DMS79 treated with DMSO at 0.1 percent for 48 hours (cell line): ENCODE measurements around the gene BIN1.
"Not testable (repeated sequence)": the region's sequence is repeated elsewhere in the genome, so short reads cannot be mapped to it uniquely, and the experiment has no call there.

Experiments used
- DNase-seq: peaks from one replicate; lab custom pipeline; 2025; lab: John Stamatoyannopoulos, UW

Gene BIN1

DNA sequence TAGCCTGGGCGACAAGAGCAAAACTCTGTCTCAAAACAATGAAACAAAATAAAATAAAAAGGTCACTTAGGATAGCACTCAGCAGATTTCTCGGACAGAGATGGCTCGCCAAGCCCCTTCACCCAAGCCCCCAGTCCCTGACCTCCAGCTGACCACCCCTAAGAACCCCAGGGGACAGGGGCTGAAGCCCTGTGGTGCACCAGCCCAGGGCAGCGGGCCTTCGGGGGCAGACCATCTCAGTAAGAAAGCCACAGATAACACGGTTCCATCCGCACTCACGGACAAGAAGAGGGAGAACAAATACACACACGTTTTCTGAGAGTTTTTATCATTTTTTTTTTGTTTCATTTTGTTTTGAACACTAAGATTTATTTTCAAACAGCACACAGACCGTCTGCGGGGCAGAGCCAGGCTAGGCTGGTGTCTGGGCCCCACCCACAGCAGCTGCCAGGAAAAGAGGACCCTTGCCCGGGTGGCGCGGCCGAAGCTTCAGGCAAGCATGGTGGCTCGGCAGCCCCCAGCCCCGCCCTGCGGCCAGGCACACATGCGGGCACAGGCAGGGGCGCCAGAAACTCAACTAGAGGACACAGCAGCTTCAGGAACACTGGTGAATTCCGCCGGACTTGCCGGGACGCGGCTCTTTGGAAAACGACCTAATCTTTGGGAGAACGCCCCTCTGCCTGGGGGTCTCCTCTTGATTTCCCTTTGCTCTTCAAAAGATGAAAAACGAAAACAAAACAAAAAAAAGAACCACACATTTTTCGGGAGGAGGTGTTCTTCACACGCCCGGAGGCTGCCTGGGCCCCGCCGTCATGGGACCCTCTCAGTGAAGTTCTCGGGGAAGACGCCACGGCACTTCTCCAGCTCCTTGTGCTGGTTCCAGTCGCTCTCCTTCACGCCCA lies 59.0 kb downstream of the BIN1 start:
- DNase-seq = no peak

DNA sequence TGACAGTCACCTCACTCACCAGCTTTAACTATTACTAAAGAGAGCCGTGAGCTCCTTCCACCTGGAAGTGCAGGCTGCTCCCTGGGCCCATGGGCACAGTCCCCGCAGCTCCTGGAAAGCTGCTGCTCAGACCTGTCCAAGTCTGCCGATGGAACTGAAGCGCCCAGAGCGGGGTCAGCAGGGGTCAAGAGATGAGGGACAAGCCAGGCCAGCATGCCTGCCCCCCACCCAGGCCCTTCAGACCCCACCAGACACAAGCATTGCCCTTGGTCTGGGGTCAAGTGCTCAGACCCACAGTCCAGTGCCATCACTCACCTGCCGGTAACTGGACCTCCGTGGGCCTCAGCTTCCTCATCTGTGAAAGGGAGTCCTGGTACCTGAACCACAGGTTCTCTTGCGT lies 59.9 kb downstream of the BIN1 start:
- no peak for DNase-seq

DNA sequence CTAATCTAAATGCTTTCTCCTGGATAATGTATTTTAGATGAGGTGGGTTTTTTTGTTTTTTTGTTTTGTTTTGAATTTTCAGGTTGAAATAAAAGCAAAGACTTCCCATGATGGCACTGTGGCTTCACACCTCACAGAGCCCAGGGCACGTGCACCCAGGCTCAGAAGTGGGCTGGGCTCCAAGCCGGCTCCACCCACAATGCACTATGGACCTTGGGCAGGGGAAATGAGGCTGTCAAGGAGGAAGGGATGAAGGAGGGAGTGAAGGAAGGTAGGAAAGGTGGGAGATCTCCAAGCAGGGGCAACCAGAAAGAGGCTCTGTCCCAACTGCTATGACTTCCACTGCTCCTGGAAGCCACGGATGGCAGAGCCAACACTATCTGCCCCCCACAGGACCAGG lies 60.4 kb downstream of the BIN1 start:
- no peak for DNase-seq

DNA sequence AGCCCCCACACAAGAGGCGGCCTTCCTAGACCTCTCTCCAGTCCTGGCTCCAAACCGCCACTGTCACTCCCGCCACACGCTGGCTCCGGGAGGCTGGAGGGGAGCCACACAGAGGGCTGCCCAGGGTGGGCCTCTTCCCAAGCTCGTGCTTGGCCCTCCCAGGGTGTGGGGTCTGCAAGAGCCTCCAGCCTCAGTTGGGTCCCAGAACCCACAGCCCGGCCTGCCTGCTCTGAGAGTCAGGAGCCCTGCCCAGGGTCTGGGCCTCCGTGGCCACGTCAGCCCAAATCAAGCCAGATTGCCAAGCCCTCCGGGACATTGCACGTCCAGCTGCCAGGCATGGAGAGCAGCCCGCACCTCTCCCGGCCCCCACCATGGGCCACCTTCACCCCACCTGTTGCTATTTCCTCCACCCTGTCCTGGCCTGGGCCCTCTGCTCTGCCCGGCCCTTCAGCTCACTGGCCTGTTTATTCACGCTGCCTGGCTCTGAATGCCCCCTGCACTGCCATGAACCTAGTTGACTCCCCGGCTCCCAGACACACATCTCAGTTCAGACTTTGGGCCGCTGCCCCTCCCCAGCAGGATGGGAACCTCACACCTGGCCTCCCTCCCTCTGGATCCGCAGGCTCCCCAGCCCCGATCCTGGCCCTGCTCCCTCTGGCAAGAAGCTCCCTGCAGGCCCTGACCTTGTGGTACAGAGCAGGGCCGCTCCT lies 61.0 kb downstream of the BIN1 start:
- DNase-seq = no peak

DNA sequence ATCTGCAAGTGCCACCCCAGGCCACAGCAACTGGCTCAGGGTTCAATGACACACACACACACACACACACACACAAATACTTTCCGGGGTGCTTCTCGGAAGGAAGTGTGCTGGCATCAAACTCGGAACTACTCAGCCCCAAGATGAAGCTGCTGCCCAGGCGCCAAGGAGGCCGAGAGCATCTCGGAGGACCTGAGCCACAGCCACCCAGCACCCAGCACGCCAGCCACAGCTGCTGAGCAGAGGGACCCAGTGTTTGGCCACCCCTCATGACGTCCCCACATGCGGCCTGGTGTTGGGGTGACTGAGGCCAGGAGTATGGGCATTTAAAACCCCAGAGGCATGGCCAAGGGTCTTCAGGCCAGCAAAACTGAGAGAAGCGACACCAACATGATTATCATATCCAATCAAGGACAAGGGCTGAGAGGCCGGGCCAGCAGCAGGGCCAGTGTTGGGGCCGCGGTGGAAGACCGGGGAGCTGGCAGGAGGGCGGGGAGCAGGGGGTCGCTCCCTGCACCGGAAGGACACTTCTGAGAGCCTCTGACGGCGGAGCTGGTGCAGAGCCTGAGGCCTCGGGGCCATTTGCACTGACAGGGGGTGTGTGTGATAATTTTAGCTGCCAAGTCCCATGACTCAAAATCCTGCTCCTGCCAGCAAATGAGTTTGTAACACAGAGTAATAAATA lies 61.8 kb downstream of the BIN1 start:
- no peak for DNase-seq

DNA sequence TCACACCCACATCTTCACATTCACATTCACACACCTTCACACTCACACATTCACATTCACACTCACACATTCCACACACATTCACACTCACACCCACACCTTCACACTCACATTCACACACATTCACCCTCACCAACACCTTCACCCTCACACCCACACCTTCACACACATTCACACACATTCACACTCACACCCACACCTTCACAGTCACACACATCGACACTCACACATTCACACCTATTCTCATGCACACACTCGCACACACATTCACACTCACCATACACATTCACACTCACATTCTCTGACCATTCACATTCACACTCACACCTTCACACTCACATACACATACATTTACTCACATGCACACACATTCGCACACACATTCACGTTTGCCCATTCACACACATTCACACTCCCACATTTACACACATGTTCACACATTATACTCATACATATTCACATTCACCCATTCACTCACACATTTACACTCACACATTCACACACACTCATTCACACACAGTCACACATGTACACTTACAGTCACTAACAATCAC lies 62.7 kb downstream of the BIN1 start:
- no peak for DNase-seq

DNA sequence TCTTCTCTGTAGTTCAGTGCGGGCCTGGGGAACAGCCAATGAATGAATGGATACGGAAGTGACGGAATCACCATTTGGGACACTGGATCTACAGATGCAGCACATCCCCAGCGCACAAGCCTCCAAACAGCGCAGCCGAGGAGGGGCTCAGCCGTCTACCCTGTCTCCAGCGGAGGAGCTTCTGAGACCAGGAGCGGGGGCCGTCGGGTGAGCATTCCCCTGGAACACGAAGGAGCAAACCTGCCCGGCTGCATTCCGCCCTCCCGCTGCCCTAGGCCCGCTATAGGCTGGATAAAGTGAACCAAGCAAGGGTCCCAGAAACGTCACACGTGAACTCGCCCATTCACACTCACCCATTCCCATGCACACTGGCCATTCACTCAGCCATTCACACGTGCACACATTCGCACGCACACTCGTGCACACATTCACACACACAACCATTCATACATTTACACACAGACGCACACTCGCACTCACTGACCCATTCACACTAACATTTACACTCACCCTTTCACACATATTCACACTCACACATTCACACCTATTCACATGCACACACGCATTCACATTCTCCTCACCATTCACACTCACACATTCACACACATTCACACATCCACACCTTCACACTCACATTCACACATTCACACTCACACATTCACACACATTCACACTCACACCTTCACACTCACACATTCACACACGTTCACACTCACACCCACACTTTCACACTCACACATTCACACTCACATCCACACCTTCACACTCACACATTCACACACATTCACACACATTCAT lies 63.4 kb downstream of the BIN1 start:
- no peak for DNase-seq

DNA sequence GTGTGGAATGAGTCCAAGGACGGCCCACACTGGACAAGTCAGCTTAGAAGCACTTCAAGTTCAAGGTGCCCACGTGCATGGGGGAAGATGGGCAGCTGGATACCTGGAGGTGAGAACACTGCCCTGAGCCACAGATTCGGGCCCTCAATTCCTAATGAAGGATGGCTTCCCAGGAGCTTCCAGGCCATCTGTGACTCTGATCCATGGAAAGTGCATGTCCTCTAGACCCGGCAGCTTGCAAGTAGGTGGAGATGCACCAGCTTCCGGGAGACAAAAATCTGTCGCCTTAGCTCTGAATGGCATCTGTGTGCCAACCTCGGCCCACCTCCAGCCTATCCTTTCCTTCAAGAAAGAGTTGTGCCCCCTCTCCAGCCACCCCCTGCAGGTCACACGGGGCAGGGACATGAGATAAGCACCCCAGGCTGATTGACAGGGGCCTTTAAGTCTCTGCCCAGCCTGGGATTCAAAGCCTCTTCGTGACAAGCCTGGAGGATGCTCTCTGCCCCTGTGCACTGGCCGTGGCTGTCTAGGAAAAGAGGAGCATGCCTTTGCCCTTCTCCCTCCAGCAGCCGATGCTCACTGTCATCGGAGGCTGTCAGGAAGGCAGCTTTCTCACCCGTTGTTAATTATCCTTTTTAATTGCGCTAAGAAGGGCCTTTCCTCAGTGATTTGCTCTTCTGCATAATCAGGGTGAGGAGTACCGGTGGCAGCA lies 65.5 kb downstream of the BIN1 start:
- no peak for DNase-seq

DNA sequence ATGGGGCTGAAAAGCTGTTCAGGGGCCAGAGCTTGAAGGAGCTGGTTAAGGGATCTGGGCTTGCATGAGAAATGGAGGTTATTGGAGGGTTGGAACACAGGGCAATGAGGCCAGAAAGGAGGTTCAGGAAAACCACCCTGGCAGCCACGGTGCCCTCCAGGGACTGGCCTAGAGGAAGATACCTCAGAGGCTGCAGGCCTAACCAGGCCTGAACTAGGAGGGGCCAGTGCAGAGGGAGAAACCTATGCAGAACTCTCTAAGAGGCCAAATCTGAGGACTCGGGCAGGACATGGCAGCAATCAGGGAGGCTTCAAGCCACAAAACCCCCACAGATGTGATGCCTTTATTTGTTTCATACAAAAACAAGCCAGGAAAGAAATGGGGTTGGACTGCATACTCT lies 66.8 kb downstream of the BIN1 start:
- DNase-seq = no peak

DNA sequence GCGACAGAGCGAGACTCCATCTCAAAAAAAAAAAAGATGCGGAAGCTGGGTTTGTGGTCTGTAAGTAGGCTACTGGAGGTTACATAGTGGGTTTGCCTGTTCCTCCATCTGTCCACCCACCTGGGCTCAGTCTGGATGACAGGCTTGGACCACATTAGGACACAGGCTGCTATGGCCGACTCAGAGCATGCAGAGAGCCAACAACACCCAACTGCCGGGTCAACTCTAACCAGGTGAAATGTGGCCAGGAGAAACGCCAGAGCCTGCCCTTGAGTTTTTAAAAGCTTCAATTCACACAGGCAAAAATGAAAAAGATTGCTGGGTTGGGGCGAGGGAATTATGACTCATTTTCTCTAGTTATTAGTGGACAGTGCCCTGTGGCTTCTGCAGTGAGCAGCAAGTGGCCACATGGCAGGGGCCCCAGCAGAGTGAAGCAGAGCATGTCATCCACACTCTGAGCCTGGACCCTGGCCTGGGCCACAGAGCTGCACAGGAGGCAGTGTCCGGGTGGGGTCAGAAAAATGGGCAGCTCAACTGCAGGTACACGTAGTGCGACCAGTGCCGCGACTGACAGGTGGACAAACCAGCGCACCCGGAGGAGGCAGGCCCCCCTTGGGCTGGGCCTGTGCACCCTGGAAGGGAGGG lies 67.4 kb downstream of the BIN1 start:
- no peak for DNase-seq

DNA sequence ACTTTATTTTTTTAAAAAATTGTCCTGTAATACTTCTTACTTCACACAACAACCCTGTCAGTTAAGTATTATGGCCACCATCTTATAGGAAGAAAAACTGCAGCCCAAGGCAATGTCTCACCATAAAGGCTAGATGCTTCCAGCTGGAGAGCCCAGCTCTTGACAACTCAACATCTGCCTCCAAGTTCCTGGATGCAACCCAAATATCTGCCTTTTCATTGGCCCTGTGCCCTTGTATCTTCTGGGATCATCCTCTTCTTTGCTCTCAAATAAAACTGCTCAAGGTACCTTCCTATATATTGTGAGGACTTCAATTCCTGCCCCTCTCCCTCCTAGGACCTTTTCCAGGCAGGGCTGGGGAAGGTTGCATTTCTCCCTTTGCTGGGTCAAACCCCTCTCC lies 69.5 kb downstream of the BIN1 start:
- no peak for DNase-seq

DNA sequence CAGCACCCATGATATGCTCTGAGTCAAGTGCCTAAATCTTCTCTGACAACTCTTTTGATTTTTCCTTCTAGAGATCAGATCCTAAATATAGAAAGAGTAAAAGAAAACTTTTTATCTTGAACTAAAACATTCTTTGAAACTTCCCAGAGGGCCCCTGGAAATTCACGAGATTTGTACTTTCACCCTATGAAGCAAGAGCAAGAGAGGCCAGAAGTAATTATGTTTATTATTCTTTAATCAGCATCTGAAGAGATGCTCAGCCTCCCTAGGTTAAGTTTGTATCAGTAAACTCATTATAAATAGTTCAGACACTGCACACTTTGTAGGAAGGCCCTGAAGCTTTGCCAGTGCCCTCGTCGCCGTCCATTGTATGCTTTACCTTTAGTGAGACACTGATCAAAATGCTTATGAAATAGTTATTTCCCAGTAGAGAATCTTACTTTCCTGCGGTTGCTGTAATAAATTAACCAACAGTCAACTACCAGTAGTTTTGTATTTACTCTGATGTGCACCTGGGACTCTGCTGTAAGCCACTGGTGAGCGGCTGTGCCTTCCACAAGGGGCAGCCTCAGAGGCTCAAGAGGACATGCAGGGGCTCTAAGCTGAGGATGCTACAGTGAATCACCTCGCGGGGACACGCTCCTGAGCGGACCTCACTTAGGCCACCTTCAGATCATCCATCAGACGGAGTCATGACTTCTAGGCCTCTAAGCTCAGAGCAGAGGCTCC lies 71.9 kb downstream of the BIN1 start:
- no peak for DNase-seq

DNA sequence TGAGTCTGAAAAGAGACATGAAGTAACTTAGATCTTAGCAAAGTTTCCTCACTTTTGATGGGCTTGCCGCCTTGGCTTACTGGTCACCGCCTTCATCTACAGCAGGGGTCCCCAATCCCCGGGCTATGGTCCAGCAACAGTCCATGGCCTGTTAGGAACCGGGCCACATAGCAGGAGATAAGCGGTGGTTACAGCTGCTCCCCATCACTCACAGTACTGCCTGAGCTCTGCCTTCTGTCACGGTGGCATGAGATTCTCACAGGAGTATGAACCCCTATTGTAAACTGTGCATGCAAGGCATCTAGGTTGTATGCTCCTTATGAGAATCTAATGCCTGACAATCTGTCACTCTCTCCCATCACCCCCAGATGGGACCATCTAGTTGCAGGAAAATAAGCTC lies 72.9 kb downstream of the BIN1 start:
- no peak for DNase-seq

DNA sequence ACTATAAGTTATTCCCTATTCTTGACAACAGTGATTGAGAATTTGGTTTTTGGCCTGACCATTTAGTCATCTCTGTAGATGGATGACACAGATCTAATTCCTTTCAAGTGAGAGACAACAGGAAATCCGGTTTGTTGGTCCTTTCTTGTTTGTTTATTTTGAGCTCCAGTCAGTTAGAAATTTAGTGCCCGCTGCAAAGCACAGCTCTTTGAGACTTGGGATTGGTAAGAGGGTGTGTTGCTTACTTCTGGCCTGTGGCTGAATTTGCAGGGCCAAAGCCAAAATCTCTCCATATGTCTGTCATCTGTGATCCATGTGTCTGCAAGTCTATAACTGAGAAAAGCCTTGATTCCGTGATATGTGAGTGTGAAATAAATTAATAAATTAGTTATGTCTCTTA lies 74.3 kb downstream of the BIN1 start:
- DNase-seq = no peak

DNA sequence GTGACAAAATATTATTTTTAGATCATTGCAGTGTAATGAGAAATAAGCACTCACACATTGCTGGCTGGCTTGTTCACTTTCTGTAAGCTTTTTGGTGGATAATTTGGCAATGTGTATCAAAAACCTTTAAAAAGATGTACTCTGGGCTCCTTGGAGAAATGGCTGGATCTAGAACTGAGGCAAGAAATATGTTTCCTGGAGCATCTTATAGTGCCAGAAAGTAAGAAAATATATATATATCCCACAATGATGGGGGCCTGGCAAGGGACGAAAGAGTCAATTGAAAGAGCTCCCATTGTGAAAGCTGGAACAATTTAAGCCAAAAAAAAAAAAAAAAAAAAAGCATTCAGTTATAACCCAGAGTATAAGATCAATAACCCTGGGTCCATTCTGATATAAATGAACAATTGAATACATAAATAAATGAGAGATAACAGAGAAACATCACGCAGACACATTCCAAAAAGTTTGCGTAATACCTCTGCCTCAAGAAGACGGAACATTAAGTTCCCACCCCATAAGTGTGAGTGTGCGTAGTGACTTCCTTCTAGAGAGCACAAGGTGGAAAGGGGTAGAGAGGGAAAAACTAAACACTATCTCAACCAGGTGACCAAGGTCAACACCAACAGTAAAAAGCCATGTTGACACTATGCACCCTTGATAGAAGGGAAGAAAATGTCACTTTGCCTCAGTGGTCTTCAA lies 77.5 kb downstream of the BIN1 start:
- DNase-seq = no peak

DNA sequence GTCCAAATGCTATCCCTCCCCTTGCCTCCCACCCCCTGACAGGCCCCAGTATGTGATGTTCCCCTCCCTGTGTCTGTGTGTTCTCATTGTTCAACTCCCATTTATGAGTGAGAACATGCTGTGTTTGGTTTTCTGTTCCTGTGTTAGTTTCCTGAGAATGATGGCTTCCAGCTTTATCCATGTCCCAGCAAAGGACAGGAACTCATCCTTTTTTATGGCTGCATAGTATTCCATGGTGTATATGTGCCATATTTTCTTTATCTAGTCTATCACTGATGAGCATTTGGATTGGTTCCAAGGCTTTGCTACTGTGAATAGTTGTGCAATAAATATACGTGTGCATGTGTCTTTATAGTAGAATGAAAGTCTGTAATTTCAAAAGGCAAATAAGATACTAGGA lies 78.2 kb downstream of the BIN1 start:
- DNase-seq = not testable (repeated sequence)

DNA sequence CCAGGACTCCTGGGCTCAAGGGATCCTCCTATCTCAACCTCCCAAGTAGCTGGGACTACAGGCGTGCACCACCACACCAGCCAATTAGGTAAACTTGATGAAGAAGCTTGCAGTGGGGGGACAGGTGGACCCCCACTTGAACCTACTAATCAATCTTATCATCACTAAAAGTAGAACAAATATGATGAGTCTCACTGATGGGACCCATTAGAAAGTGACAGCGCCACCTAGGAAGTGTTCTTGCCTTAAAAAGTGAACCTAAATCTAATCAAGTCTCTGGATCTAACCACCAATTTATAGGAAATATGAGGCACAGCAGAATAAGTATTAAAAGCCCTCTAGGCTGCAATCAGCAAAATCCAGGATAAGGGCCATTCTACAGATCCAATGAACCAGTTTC lies 79.2 kb downstream of the BIN1 start:
- DNase-seq = no peak

DNA sequence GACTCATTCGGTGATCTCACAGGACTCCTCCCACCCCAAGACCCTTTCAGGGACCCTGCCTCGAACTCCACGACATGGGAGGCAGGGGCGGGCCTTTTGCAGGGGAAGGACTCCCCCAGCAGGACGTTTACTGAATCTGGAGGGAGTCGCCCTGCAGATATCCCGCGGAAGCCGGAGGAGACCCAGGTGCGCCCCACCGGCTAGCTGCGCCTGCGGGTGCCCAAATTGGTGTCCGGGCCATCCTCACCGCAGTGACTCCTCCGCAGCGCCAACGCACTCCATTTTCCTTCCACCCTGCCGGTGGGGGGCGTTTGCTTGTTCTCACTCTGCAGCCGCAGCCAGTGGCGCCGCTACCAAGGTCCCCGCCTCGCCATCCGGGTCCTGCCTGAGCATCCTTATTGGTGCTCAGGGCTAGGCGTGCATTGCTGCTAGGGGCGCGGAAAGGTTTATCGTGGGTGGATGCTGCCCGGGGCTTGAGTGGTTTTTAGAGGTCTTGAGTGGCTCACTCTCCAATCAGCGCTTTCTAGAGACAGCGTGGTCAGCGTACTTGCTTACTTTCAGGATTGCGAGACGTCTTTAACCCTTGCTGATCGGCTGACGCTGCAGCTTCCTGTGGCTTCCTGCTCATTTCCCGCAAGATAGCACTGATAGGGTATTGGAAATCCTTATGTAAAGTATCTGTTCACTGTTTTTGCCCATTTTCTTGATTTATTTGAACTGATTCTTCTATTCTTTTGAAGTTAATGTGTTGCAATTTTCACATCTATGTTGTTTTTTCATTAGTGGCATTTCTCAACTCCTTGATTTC lies 81.4 kb downstream of the BIN1 start:
- DNase-seq = peak; percentile 92
